ENCODE data around the gene EYA2.
A peak's percentile ranks its signal among the peaks of the same experiment; 100 is the strongest.
"Not testable (repeated sequence)": the region's sequence is repeated elsewhere in the genome, so short reads cannot be mapped to it uniquely, and the experiment has no call there.

The EYA2 gene

GRCh38 chr20:46914789-46915379, 20.2 kb downstream of the EYA2 start:
- H3K9me3 ChIP-seq: peaks cover 0 to 3% (median 0%) of the 10 kb centered on the region in 3 donors
- DNase-seq: peak in 1 of 2 donors; percentile 64
- no peak overlapping the region for H3K4me3 ChIP-seq
- no peaks in the 10 kb centered on the region for H3K36me3 ChIP-seq
- intact Hi-C loops (cut with DNase I; ENCODE audit: low total_unique reads): no loop called here
- H3K4me1 ChIP-seq: no peaks in the 10 kb centered on the region
- H3K27me3 ChIP-seq: peaks cover 0 to 10% of the 10 kb centered on the region in 2 donors
- no peak overlapping the region for H3K27ac ChIP-seq
- TF ChIP-seq CTCF (IDR thresholded peaks at IDR 0.05): no peak

GRCh38 chr20:46915575-46916257, 21.1 kb downstream of the EYA2 start:
- Histone ChIP-seq H3K27me3 (peaks cover 0 to 10% of the 10 kb centered on the region in 2 donors), H3K4me3 (no peak overlapping the region), H3K9me3 (peaks cover 0 to 3% (median 0%) of the 10 kb centered on the region in 3 donors), H3K4me1 (no peaks in the 10 kb centered on the region), H3K27ac (no peak overlapping the region), H3K36me3 (no peaks in the 10 kb centered on the region)
- intact Hi-C loops (cut with DNase I; ENCODE audit: low total_unique reads): no loop called here
- no peak for DNase-seq
- TF ChIP-seq CTCF (IDR thresholded peaks at IDR 0.05): no peak

GRCh38 chr20:46916258-46916603, 21.6 kb downstream of the EYA2 start:
- Histone ChIP-seq H3K27me3 (peaks cover 0 to 10% of the 10 kb centered on the region in 2 donors), H3K4me1 (no peaks in the 10 kb centered on the region), H3K9me3 (peaks cover 0 to 3% (median 0%) of the 10 kb centered on the region in 3 donors), H3K4me3 (no peak overlapping the region), H3K27ac (no peak overlapping the region), H3K36me3 (no peaks in the 10 kb centered on the region)
- intact Hi-C loops (cut with DNase I; ENCODE audit: low total_unique reads): no loop called here
- TF ChIP-seq CTCF (IDR thresholded peaks at IDR 0.05): no peak
- no peak for DNase-seq

GRCh38 chr20:46917155-46917554, 22.5 kb downstream of the EYA2 start:
- H3K27ac ChIP-seq: no peak overlapping the region
- H3K9me3 ChIP-seq: peaks cover 0 to 3% (median 0%) of the 10 kb centered on the region in 3 donors
- no peak for TF ChIP-seq CTCF (IDR thresholded peaks at IDR 0.05)
- peaks cover 0 to 9% of the 10 kb centered on the region in 2 donors for H3K27me3 ChIP-seq
- no peak for DNase-seq
- intact Hi-C loops (cut with DNase I; ENCODE audit: low total_unique reads): no loop called here
- no peaks in the 10 kb centered on the region for H3K36me3 ChIP-seq
- H3K4me3 ChIP-seq: no peak overlapping the region
- no peaks in the 10 kb centered on the region for H3K4me1 ChIP-seq

GRCh38 chr20:46920114-46920513, 25.5 kb downstream of the EYA2 start:
- Histone ChIP-seq H3K4me1 (no peaks in the 10 kb centered on the region), H3K27ac (no peak overlapping the region), H3K27me3 (peaks cover 0 to 9% of the 10 kb centered on the region in 2 donors), H3K36me3 (no peaks in the 10 kb centered on the region), H3K4me3 (no peak overlapping the region), H3K9me3 (no peaks in the 10 kb centered on the region)
- DNase-seq: no peak
- no peak for TF ChIP-seq CTCF (IDR thresholded peaks at IDR 0.05)
- intact Hi-C loops (cut with DNase I; ENCODE audit: low total_unique reads): loop anchor here (10.0 kb wide), 1 partner anchor 725 kb away; no protein-coding TSS in a partner anchor

- not testable (repeated sequence) for H3K27me3 ChIP-seq, H3K4me1 ChIP-seq, H3K27ac ChIP-seq, H3K4me3 ChIP-seq, DNase-seq, H3K36me3 ChIP-seq, H3K9me3 ChIP-seq
- intact Hi-C loops (cut with DNase I; ENCODE audit: low total_unique reads): loop anchor here (10.0 kb wide), 1 partner anchor 728 kb away; no protein-coding TSS in a partner anchor
Measured at GRCh38 chr20:46922841-46923240, 28.2 kb downstream of the EYA2 start.

Data from tibial artery (tissue), 4 donors.